Smooth muscle cell of the brain vasculature (primary cell): Measurements from ENCODE around the gene RNU6-8.

Source experiments
- DNase-seq: peaks from one replicate; pipeline ENCODE4 v3.0.0-alpha.2; 2012; ENCODE audit warnings: low read depth, low spot score

Gene RNU6-8

DNA sequence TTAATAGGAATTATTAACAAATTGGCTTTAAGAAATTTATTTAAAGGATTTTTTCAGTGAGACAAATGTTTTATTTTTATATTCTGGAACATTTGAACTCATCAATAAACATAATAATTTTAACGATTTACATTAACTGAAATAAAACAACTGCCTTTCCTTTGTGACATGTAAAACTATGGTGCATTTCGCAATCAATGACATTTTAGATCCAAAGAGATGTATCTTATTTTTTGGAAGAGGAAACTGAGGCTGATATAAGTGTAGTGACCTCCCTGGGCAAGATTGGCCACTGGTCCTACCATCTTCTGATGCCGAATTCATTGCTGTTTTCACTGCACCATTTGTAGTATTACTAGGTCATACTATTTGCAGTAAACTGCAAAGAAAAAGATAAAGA, 2.5 kb upstream of the RNU6-8 start:
- DNase-seq: no peak

GRCh38 chr14:32203928-32204357, 874 bp upstream of the RNU6-8 start:
- no peak for DNase-seq

DNA sequence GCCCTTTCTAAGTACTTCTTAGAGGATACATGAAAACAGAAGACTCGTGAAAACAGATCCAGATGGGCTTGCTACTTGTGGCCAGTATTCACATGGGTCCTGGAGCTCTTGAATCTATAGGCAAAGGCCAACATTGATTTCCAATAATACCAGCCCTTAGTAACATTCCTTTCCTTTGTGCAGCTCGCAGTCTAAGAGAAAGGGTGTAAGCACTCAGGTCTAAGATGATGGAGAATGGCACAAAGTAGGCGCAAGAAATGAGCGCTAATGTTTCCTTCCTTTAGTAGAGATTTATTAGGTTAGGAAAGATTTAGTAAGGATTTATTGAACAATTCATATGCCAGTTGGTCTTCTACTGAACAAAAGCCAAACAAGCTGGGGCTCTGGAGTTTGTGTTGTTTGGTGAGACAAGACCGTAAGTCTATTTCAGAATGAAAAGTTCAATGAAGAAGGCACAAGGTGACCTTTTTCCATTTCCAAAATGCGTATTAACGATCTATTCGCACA, 525 bp downstream of the RNU6-8 start:
- DNase-seq: no peak

DNA sequence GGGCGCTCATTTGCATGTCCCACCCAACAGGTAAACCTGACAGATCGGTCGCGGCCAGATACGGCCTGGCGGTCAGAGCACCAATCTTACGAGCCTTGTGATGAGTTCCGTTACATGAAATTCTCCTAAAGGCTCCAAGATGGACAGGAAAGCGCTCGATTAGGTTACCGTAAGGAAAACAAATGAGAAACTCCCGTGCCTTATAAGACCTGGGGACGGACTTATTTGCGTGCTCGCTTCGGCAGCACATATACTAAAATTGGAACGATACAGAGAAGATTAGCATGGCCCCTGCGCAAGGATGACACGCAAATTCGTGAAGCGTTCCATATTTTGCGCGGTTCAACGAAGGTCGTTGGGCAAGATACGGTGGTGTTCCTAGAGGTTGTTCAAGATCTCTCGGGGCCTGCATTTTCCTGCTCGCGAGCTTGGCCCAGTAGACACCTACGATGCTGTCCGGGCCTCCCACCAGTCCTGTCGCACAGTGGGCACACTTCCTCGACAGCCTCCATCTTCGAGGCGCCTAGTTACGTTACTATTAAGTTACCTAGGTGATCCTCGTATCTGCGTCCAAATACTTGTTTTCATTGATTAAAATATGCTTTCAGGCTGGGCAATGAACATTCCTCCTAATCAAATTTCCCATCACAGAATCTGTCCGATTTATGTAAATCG, 1.1 kb downstream of the RNU6-8 start, which contains the start of gene RNU6-7:
Gene RNU6-7 (plus strand): TSS at position 230 of the 675 bp plus-strand sequence.
- peak; percentile 10 for DNase-seq

DNA sequence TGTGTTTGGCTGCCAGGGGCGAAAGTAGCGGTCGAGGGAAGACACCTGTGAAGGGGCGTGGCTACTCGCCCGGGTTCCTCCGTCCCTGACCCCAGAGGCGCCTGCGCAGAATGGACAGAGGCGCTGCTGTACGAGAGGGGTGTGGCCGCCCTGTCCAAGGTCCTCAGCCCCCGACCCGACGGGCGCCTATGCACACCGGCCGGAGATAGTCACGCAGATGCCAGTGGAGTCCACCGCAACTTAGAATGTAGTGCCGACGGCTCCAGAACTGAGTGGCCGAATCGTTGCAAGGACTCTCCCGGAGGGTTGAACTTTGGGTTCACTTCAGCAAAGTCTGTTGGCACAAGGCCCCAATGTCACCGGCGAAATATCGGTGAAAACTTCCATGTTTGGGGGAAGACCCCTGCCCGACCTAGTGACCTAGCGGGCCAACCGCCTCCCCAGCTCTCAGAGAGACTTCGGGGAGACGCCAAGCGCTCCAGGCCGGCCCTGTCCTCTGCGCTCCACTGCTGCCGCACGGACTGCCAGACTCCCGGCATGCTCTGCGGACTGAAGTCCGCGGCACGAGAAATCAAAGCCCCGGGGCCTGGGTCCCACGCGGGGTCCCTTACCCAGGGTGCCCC, 1.8 kb downstream of the RNU6-8 start:
- DNase-seq: peak; percentile 28

- DNase-seq: no peak
These were observed 2.5 kb downstream of the RNU6-8 start for GRCh38 chr14:32200368-32201192.

GRCh38 chr14:32197919-32198318, 5.2 kb downstream of the RNU6-8 start:
- no peak for DNase-seq

DNA sequence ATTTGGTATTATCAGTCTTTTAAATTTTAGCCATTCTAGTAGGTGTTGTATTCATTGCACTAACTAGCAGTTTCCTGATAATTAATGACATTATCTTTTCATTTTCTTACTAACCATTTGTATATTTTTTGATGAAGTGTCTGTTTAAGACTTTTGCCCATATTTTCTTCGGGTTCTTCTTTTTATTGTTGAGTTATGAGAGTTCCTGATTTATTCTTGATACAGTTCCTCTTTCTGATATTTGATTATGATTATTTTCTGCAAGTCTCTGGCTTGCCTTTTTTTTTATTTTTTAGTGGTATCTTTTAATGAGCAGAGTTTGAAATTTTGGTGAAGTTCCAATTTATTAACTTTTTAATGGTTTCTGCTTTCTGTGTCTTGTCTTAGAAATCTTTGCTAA, 7.4 kb downstream of the RNU6-8 start:
- DNase-seq: no peak

GRCh38 chr14:32193532-32193931, 9.5 kb downstream of the RNU6-8 start:
- no peak for DNase-seq

GRCh38 chr14:32192712-32193373, 10.2 kb downstream of the RNU6-8 start:
- DNase-seq: no peak

- DNase-seq: no peak
These were observed 12.4 kb downstream of the RNU6-8 start for GRCh38 chr14:32190673-32191072.

GRCh38 chr14:32189811-32190210, 13.3 kb downstream of the RNU6-8 start:
- no peak for DNase-seq

DNA sequence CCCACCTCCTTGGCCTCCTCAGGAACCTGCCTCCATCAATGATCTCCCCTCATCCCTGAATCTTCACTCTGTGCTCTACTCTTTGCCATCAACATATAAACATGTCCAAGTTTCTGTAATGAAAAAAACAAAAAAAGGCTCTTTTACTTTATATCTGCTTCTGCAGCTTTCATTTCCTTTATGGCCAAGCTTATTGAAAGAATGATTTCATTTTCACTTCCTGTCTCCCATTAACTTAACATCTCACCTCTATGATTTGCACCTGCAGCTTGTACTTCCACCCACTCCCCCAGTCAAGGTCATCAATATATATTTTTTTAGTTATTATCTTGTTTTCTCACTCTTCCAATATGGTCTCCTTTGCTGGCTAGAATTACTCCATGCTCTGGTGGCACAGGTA, 16.8 kb downstream of the RNU6-8 start:
- DNase-seq: no peak

- DNase-seq: no peak
These were observed 18.0 kb downstream of the RNU6-8 start for GRCh38 chr14:32185097-32185496.

DNA sequence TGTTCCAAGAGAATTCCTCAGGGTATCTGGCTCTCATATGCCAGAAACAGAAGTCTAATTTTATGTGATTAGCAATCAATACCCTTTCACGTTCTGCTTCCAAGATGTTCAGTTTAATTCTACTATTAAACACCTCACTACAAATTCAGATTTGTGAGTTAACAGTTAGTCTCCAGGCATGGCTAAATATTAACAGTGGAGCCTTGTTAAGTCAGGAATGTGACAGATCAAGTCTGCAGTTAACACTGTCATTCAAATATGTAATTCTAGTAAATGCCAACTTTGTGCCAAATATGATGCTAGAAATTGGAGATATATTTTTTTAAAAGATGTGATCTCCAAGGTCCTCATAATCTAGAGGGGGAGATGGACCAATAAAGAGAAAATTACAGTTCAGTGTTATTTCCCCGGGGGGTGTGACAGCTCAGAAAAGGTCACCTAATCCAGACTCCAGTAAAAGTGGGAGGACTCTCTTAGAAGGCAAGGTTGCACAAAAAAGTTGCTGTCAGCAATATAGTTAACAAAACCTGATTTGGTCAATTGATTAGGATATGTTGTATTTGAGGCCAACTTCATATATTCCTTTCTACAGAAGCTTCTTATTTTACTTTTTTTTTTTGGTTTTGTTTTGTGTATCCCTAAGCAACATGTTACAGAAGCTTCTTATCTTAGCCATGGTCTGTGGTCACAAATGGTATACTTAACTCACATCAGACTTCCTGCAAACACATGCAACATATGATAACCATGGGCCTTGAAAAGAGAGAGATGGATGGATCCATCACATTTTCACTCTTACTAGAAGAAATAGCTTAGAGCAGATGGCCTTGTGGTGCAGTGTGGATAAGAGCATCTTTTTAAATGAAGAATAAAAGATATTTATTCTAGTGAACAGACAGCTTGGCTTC, 19.7 kb downstream of the RNU6-8 start:
- no peak for DNase-seq

DNA sequence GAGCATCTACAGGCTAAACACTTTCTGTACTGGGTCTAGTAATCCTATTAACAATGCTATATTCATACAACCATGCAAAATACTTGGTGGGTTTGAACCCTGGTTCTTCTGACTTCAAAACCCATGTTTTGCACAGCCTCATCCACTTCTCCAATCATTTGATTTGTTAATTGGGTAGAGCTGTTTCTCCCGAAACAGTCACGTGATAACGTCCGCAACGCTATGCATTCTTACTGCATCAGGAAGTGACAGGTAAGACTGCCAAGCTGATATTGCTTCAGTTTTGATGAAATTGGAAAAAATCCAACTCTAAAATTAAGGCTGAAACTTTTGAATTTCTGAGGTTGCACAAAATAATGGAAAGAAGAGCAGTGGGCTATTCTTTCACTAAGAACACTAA, 31.6 kb downstream of the RNU6-8 start:
- no peak for DNase-seq

DNA sequence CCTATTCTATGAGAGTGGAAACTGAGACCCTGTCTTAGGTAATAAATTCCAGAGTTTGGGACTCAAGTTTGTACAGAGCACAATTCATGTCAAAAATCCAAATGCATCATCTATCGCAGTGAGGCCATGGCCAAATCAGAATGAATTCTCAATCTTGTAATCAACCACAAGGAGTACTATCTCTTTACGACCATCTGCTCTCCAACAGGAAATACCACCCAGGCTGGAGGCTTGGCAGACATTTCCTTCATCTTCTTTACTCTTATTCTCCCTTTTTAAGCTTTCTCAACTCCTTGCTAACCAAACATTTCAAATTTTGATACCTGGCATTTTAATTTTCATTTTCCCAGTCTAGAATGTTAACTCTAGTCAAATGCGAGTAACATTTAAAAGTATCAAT, 33.9 kb downstream of the RNU6-8 start:
- DNase-seq: no peak

GRCh38 chr14:32167907-32168306, 35.2 kb downstream of the RNU6-8 start:
- DNase-seq: no peak

DNA sequence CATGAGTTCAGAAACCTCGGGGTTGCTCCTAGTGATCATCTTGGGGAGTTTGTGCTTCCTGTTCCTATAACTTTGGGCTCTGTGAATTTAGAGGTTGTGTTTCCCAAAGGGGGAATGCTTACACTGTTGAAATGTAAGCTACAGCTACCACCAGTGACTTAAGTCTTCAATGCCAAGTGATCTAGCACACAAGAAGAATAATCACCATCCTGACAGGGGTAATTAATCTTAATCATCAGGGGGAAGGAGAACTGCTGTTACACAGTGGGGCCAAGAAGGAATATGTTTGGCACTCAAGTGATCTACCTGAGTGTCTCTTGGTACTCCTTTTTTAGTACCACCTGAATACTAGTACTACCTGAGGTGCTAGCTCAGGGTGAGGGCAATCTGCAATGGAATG, 36.1 kb downstream of the RNU6-8 start:
- no peak for DNase-seq

- no peak for DNase-seq
These were observed 37.0 kb downstream of the RNU6-8 start for GRCh38 chr14:32166029-32166428.
